H1 (cell line): ENCODE results near the gene HERC5. TPM values are rescaled to one million over a fixed set of nuclear protein-coding genes. Genes with fewer than 3 reads are reported as not detected.

ENCODE experiments used
- GABPA ChIP-seq: IDR thresholded peaks from 2 replicates; pipeline ENCODE4 v1.6.1; 2011; ENCODE audit warnings: mild to moderate bottlenecking, low read length, moderate library complexity, borderline replicate concordance; ENCODE audit not compliant: insufficient read depth
- KDM1A ChIP-seq: fragments of 200-600, 300-600 bp; sonication (generic); IDR thresholded peaks from 2 replicates; pipeline ENCODE4 v1.7.1; 2016; ENCODE audit warnings: mild to moderate bottlenecking, low read length, borderline replicate concordance
- PHF8 ChIP-seq: fragments of 200-600 bp; sonication (generic); conservative IDR thresholded peaks from 2 replicates; pipeline ENCODE4 v1.7.1; 2012; ENCODE audit warnings: low read depth, mild to moderate bottlenecking, inconsistent platforms, low read length, moderate library complexity
- POLR2AphosphoS5 ChIP-seq: IDR thresholded peaks from 2 replicates; pipeline ENCODE4 v1.6.1; 2011; ENCODE audit warnings: low read depth, low read length
- SIN3A ChIP-seq, 2 experiments: IDR thresholded peaks in 1 of 2; conservative IDR thresholded peaks in 1 of 2; 2 replicates each; pipeline ENCODE4 v1.6.1; 2011 to 2012; ENCODE audit warnings: low read length in 2 of 2, improper control_type of control experiment in 1 of 2, low read depth in 1 of 2, mild to moderate bottlenecking in 1 of 2
- SP1 ChIP-seq: IDR thresholded peaks from 2 replicates; pipeline ENCODE4 v1.6.1; 2011; ENCODE audit warnings: low read depth, low read length
- TAF1 ChIP-seq: IDR thresholded peaks from 2 replicates; pipeline ENCODE4 v1.6.1; 2011; ENCODE audit warnings: mild to moderate bottlenecking, low read depth, low read length
- polyA plus RNA-seq, 7 experiments: library from polyadenylated mRNA; depleted of rRNA in 3 of 7; stranded (reverse) in 5 of 7; unstranded in 2 of 7; fragments of >200 nt in 5 of 7; fragments of 200-250 nt in 2 of 7; gene quantifications; 1 replicate in 5 of 7; 2 replicates in 1 of 7; 4 replicates in 1 of 7; pipeline versions ENCODE4 v1.2.1 to v1.2.3, GENCODE V29; 2011 to 2013; ENCODE audit warnings: missing spikeins in 2 of 7, mixed read lengths in 2 of 7
- total RNA-seq: library from RNA; stranded (reverse); fragmentation: NEBNext Ultra II Directional; extraction: Animal tissue kit (Norgen Biotek cat#: 25700); gene quantifications from 2 replicates; pipeline ENCODE4 v1.2.1, GENCODE V29; 2021

HERC5 gene
- total and polyA plus RNA-seq, 2 of the 8 experiments (the other 6 are each of a cell fraction or from before 2014, with no cell fraction given), result 6.6 to 20.7 TPM

DNA sequence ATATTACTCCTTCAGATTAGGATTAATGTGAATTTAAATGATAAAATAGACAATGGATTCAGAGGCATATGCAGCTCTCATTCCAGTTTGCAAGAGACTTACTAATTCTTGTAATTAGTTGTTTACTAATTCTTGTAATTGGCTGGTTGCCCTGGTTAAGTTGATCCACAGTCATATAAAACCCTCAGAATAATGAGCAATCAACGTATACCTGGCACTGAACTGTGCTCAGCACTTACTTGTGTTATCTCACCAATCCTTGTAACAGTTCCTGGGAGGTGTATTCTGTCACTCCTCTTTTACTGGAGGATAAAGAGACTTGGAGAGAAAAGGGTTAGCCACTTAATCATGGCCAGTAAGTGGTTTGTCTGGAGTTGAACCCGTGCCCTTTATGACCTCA lies 10.5 kb downstream of the HERC5 start (continued):
- TF ChIP-seq PHF8 (no peak), KDM1A (no peak), GABPA (no peak), POLR2AphosphoS5 (no peak), SIN3A (conservative IDR thresholded peaks at IDR 0.05 in 1 of 2, IDR thresholded peaks at IDR 0.05 in 1 of 2; ENCODE audit: low read depth in 1 of 2, low read length in 2 of 2) (no peak), SP1 (no peak), TAF1 (no peak)
- TF ChIP-seq, all 59 proteins: peak for 0
